Endodermal cell (in vitro differentiated cells): ENCODE results near the gene GRIP2. TPM values are rescaled to one million over a fixed set of nuclear protein-coding genes. Genes with fewer than 3 reads are reported as not detected.

ENCODE experiments used
- DNase-seq: peaks from one replicate; pipeline ENCODE4 v3.0.0-alpha.2; 2017
- H3K27ac ChIP-seq: 2 replicates; pipeline ENCODE4 v1.5.1; 2013; ENCODE audit warnings: mild to moderate bottlenecking, low read depth, low read length, moderate library complexity
- H3K27me3 ChIP-seq: 2 replicates; pipeline ENCODE4 v1.6.1; 2013; ENCODE audit warnings: mild to moderate bottlenecking, low read length, moderate library complexity; ENCODE audit not compliant: insufficient read depth, control insufficient read depth, poor library complexity, severe bottlenecking
- H3K36me3 ChIP-seq: 2 replicates; pipeline ENCODE4 v1.7.0; 2013; ENCODE audit warnings: mild to moderate bottlenecking, low read length, moderate library complexity; ENCODE audit not compliant: control insufficient read depth, insufficient read depth
- H3K4me1 ChIP-seq: one replicate; pipeline ENCODE4 v1.7.0; 2013; ENCODE audit warnings: low read length; ENCODE audit not compliant: control insufficient read depth, insufficient read depth
- H3K4me3 ChIP-seq: 2 replicates; pipeline ENCODE4 v1.5.1; 2013; ENCODE audit warnings: mild to moderate bottlenecking, low read length, moderate library complexity
- H3K9ac ChIP-seq: 2 replicates; pipeline ENCODE4 v1.6.1; 2013; ENCODE audit warnings: mild to moderate bottlenecking, low read length, moderate library complexity; ENCODE audit not compliant: poor library complexity, severe bottlenecking; ENCODE audit errors: extremely low read depth
- H3K9me3 ChIP-seq: 2 replicates; pipeline ENCODE4 v1.6.1; 2013; ENCODE audit warnings: mild to moderate bottlenecking, low read length, moderate library complexity; ENCODE audit not compliant: control insufficient read depth
- H3K27ac Mint-ChIP-seq: 2 replicates; pipeline ENCODE4 v1.8.0; 2020; ENCODE audit warnings: mixed read lengths
- H3K27me3 Mint-ChIP-seq: 2 replicates; pipeline ENCODE4 v1.8.0; 2021; ENCODE audit warnings: mild to moderate bottlenecking, mixed read lengths; ENCODE audit not compliant: insufficient read depth
- H3K36me3 Mint-ChIP-seq: 2 replicates; pipeline ENCODE4 v1.8.0; 2020; ENCODE audit warnings: low read depth, mixed read lengths
- H3K4me1 Mint-ChIP-seq: 2 replicates; pipeline ENCODE4 v1.8.0; 2020; ENCODE audit warnings: mixed read lengths
- H3K4me3 Mint-ChIP-seq: 2 replicates; pipeline ENCODE4 v1.8.0; 2020; ENCODE audit warnings: mild to moderate bottlenecking, moderate library complexity, mixed read lengths
- H3K9me3 Mint-ChIP-seq: 2 replicates; pipeline ENCODE4 v1.8.0; 2020; ENCODE audit warnings: mild to moderate bottlenecking, mixed read lengths
- WGBS, 2 experiments: methylation state at CpG; one replicate each; pipeline versions ENCODE4 v1.1.5 to v1.1.7; 2013; ENCODE audit warnings: missing lambda C conversion rate in 2 of 2, mixed read lengths in 1 of 2; ENCODE audit not compliant: insufficient coverage in 1 of 2, insufficient read length in 1 of 2; 5-methylcytosine and 5-hydroxymethylcytosine counted together
- total RNA-seq, 2 donors: library from RNA; stranded (reverse); fragmentation: NEBNext Ultra II Directional in 1 of 2; extraction: Animal tissue kit (Norgen Biotek cat#: 25700) in 1 of 2; gene quantifications; 2 replicates in 1 of 2; 3 replicates in 1 of 2; pipeline ENCODE4 v1.2.1, GENCODE V29; 2021
- TF ChIP-seq, protein P1 (sequence below): fragments of 200-600 bp; sonication (generic); conservative IDR thresholded peaks from 2 replicates; pipeline ENCODE4 v1.5.0; 2021; ENCODE audit warnings: antibody characterized with exemption, mild to moderate bottlenecking

Gene GRIP2
- total RNA-seq, 2 donors from 2014 or later: 2.0 to 2.2 TPM

DNA sequence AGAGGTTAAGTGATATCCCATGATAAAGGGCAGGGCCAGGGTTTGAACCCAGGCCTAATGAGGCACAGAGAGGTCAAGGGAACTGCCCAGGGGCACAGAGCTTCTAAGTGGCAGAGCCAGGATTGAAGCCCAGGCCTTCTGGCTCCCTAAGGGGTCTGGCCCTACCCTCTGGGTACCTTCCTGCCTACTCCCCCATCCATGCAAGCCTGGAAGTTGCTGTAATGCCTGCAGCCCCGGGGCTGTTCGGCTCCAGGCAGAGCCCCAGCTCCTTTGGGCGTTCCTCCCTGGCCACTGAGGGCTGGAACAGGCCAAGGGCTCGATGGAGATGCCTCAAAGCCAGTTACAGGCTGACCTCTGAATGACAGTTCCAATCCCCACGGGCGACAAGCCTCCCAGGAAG, 4.5 kb downstream of the GRIP2 start:
- H3K27ac Mint-ChIP-seq: no peak overlapping the region
- H3K9me3 Mint-ChIP-seq: no peaks in the 10 kb centered on the region
- peaks cover 11% of the 10 kb centered on the region for H3K4me1 Mint-ChIP-seq
- H3K9ac ChIP-seq: no peak overlapping the region
- H3K27me3 ChIP-seq: no peaks in the 10 kb centered on the region
- no peak overlapping the region for H3K27ac ChIP-seq
- DNase-seq: no peak
- no peaks in the 10 kb centered on the region for H3K9me3 ChIP-seq
- H3K36me3 Mint-ChIP-seq: no peaks in the 10 kb centered on the region
- TF ChIP-seq, protein P1, sequence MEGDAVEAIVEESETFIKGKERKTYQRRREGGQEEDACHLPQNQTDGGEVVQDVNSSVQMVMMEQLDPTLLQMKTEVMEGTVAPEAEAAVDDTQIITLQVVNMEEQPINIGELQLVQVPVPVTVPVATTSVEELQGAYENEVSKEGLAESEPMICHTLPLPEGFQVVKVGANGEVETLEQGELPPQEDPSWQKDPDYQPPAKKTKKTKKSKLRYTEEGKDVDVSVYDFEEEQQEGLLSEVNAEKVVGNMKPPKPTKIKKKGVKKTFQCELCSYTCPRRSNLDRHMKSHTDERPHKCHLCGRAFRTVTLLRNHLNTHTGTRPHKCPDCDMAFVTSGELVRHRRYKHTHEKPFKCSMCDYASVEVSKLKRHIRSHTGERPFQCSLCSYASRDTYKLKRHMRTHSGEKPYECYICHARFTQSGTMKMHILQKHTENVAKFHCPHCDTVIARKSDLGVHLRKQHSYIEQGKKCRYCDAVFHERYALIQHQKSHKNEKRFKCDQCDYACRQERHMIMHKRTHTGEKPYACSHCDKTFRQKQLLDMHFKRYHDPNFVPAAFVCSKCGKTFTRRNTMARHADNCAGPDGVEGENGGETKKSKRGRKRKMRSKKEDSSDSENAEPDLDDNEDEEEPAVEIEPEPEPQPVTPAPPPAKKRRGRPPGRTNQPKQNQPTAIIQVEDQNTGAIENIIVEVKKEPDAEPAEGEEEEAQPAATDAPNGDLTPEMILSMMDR: no peak
- no peak overlapping the region for H3K4me3 ChIP-seq
- WGBS, 2 experiments: 81 to 82% methylated on average over 5 to 6 of the region's 6 CpGs
- no peak overlapping the region for H3K4me3 Mint-ChIP-seq
- H3K36me3 ChIP-seq: no peaks in the 10 kb centered on the region
- H3K4me1 ChIP-seq: peaks cover 9% of the 10 kb centered on the region
- H3K27me3 Mint-ChIP-seq: peaks cover 3% of the 10 kb centered on the region

DNA sequence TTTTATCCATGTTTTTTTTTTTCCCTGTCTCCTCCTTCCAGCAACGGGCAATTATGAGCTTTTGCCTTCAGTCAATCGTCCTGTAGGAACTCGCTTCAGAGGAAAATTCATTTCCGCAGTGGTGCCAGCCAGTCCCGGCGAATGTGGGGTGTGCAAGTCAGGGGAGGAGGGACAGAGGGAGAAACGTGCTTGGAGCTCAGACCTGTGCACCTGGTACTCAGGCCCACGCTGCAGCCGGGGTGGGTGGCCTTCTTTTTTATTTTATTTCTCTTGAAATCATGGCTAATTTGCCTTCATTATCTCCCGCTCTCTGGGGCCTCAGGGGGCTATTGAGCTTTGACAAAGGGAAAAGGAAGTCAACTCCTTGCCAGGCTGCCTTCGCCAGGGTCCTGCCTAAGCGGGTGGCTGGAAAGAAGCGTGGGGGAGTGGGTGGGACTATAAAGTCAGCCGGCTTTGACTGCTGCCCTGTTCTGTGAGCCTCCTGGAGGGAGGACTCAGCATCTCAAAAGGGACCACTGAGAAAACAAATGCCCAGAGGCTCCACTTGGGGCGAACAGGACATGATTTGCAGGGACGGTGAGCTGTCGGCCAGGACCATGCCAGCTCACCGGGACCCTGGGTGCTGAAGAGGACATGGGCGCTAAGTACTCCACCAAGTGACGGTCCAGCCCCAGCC, 5.5 kb downstream of the GRIP2 start:
- DNase-seq: peak; percentile 81
- 33 to 57% methylated on average over 12 to 20 of the region's 20 CpGs for WGBS, 2 experiments
- Histone ChIP-seq H3K4me1 (peaks cover 9% of the 10 kb centered on the region), H3K4me3 (no peak overlapping the region), H3K36me3 (no peaks in the 10 kb centered on the region), H3K9me3 (no peaks in the 10 kb centered on the region), H3K9ac (no peak overlapping the region), H3K27me3 (no peaks in the 10 kb centered on the region), H3K27ac (no peak overlapping the region)
- H3K4me1 Mint-ChIP-seq: peaks cover 11% of the 10 kb centered on the region
- TF ChIP-seq, protein P1: peak; percentile 37
- H3K4me3 Mint-ChIP-seq: no peak overlapping the region
- H3K9me3 Mint-ChIP-seq: peaks cover 5% of the 10 kb centered on the region
- no peaks in the 10 kb centered on the region for H3K36me3 Mint-ChIP-seq
- no peak overlapping the region for H3K27ac Mint-ChIP-seq
- H3K27me3 Mint-ChIP-seq: peaks cover 3% of the 10 kb centered on the region

DNA sequence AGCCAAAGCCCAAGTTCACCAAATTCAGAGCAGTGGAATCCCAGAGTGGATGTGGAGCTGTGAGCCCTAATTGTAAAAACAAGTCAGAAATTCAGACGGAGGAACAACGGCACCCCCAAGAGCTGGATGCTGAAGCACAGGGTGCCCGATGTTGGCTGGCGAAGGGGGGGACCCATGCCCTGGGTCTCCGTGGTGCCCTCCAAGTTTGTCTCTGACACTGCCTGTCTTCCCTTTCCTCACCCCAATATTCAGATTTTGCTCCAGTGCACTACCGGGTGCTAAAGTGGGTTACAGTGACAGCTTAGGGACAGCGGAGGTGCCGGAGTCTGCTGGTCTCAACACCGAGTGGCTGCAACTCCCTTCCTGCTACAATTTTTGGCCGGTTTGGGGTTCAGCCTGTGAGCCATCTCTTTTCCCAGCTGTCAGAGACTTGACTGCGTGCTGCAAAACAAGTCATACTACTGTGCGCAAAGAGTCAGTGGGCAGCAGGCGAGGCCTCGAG, 6.6 kb downstream of the GRIP2 start:
- Mint-ChIP-seq H3K9me3 (peaks cover 5% of the 10 kb centered on the region), H3K36me3 (no peaks in the 10 kb centered on the region), H3K4me1 (peaks cover 11% of the 10 kb centered on the region), H3K27me3 (peaks cover 5% of the 10 kb centered on the region), H3K4me3 (no peak overlapping the region), H3K27ac (no peak overlapping the region)
- H3K36me3 ChIP-seq: no peaks in the 10 kb centered on the region
- DNase-seq: no peak
- peaks cover 9% of the 10 kb centered on the region for H3K4me1 ChIP-seq
- no peaks in the 10 kb centered on the region for H3K27me3 ChIP-seq
- no peak overlapping the region for H3K9ac ChIP-seq
- H3K9me3 ChIP-seq: no peaks in the 10 kb centered on the region
- WGBS, 2 experiments: 90 to 93% methylated on average over 7 to 14 of the region's 14 CpGs
- TF ChIP-seq, protein P1: no peak
- no peak overlapping the region for H3K27ac ChIP-seq
- H3K4me3 ChIP-seq: peak overlapping the region; percentile 27
